ENCODE measurements around the gene AMOT.

The AMOT gene

GRCh38 chrX:112761242-112762207 is 79.1 kb downstream of the AMOT start:
- peak; percentile 27 for DNase-seq (ENCODE audit: low spot score)
- TF ChIP-seq, protein P1, sequence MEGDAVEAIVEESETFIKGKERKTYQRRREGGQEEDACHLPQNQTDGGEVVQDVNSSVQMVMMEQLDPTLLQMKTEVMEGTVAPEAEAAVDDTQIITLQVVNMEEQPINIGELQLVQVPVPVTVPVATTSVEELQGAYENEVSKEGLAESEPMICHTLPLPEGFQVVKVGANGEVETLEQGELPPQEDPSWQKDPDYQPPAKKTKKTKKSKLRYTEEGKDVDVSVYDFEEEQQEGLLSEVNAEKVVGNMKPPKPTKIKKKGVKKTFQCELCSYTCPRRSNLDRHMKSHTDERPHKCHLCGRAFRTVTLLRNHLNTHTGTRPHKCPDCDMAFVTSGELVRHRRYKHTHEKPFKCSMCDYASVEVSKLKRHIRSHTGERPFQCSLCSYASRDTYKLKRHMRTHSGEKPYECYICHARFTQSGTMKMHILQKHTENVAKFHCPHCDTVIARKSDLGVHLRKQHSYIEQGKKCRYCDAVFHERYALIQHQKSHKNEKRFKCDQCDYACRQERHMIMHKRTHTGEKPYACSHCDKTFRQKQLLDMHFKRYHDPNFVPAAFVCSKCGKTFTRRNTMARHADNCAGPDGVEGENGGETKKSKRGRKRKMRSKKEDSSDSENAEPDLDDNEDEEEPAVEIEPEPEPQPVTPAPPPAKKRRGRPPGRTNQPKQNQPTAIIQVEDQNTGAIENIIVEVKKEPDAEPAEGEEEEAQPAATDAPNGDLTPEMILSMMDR (IDR thresholded peaks at IDR 0.05; ENCODE audit: extremely low read depth, missing control alignments), result no peak

DNA sequence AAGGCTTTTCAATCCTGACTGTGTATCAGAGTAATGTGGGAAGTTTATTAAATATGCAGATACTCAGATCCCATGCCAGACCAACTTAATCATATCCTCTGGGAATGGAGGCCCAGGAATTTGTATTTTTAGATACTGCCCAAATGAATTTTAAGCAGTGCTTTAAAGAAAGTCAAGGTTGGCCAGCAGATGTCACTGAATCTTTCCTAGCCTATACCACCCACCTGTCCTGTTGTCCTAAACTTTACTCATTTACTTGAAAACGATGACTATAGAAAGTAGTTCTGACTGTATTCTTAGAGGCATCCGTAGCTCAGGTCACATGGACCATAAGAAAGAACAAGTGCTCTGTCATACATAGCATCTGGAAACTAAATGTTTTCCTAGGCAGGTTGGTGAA is 79.9 kb downstream of the AMOT start:
- TF ChIP-seq, protein P1 (IDR thresholded peaks at IDR 0.05; ENCODE audit: extremely low read depth, missing control alignments), result no peak
- peak; percentile 7 for DNase-seq (ENCODE audit: low spot score)

DNA sequence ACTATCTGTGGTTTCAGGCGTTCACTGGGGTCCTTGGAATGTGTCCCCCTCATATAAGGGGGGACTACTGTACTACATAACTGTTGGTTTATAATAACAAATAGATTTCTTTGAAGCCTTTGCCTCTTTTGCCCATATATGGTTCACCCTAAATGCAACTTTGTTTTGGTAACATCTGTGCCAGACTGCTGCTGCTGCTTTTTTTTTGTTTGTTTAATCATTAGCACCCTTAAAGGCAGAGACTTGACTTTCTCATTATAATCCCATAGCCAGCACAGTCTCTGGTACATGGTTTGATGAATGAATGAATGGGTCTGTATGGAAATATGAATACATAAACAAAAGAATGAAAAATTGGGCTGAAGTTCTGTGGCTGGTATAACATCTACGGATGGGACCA is 80.7 kb downstream of the AMOT start:
- TF ChIP-seq, protein P1 (IDR thresholded peaks at IDR 0.05; ENCODE audit: extremely low read depth, missing control alignments), result no peak

GRCh38 chrX:112759512-112759911 is 81.1 kb downstream of the AMOT start:
- TF ChIP-seq, protein P1 (IDR thresholded peaks at IDR 0.05; ENCODE audit: extremely low read depth, missing control alignments), result no peak
- no peak for DNase-seq (ENCODE audit: low spot score)

More for the DNA sequence above, 80.7 kb downstream of the AMOT start:
- no peak for DNase-seq (ENCODE audit: low spot score)

- TF ChIP-seq, protein P1 (IDR thresholded peaks at IDR 0.05; ENCODE audit: extremely low read depth, missing control alignments), result no peak
- no peak for DNase-seq (ENCODE audit: low spot score)
Measured at GRCh38 chrX:112757946-112758345, 82.7 kb downstream of the AMOT start.

GRCh38 chrX:112753116-112753515 is 87.5 kb downstream of the AMOT start:
- no peak for DNase-seq (ENCODE audit: low spot score)
- TF ChIP-seq, protein P1 (IDR thresholded peaks at IDR 0.05; ENCODE audit: extremely low read depth, missing control alignments), result no peak

DNA sequence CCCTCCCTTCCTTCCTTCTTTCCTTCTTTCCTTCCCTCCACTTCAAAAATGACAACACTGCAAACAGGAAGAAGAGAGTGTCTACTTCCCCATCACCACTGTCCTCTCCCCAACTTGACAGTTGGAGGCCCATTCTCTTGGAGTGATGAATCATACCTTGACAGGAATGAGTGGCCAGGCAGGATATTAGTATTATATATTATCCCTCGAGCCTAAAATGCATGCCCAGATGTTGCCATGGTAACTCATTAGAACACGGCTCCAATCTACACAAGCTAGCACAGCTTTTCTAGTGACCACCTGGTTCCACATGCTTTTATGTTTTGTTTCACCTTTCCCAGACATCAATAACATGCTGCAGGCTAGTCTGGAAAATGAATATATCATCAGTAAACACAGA is 89.6 kb downstream of the AMOT start:
- DNase-seq (ENCODE audit: low spot score), result no peak
- TF ChIP-seq, protein P1 (IDR thresholded peaks at IDR 0.05; ENCODE audit: extremely low read depth, missing control alignments), result no peak

All from GM20000 (cell line).